HepG2 (cell line): ENCODE data around the gene MED15. TPM values are rescaled to one million over a fixed set of nuclear protein-coding genes. Genes with fewer than 3 reads are reported as not detected.

Experiments
- AHDC1 ChIP-seq: sonication (generic); formaldehyde crosslinking; IDR thresholded peaks from 2 replicates; pipeline ENCODE4 v1.5.1; 2020; ENCODE audit warnings: mild to moderate bottlenecking, missing genetic modification reagents, borderline replicate concordance
- ATF7 ChIP-seq, 2 experiments: fragments of 450-650 bp in 1 of 2; sonication (generic) in 1 of 2; formaldehyde crosslinking in 1 of 2; IDR thresholded peaks; 2 replicates each; pipeline versions ENCODE4 v1.4.0 to v1.6.1; 2016 to 2020; ENCODE audit warnings: antibody characterized with exemption in 1 of 2, mild to moderate bottlenecking in 1 of 2, missing genetic modification reagents in 1 of 2
- BRCA1 ChIP-seq: sonication (generic); formaldehyde crosslinking; IDR thresholded peaks from 2 replicates; pipeline ENCODE4 v1.4.0; 2020; ENCODE audit warnings: missing genetic modification reagents
- MTF1 ChIP-seq: sonication (generic); formaldehyde crosslinking; IDR thresholded peaks from 2 replicates; pipeline ENCODE4 v1.5.0; 2020; ENCODE audit warnings: missing genetic modification reagents
- NCOA1 ChIP-seq: sonication (generic); formaldehyde crosslinking; IDR thresholded peaks from 2 replicates; pipeline ENCODE4 v1.9.0; 2021; ENCODE audit warnings: missing genetic modification reagents
- NFE2L1 ChIP-seq: sonication (generic); formaldehyde crosslinking; IDR thresholded peaks from 2 replicates; pipeline ENCODE4 v1.4.0; 2020; ENCODE audit warnings: missing genetic modification reagents, mild to moderate bottlenecking, borderline replicate concordance
- NRL ChIP-seq: sonication (generic); formaldehyde crosslinking; IDR thresholded peaks from 2 replicates; pipeline ENCODE4 v1.5.0; 2020; ENCODE audit warnings: missing genetic modification reagents, mild to moderate bottlenecking, moderate library complexity, borderline replicate concordance
- SKI ChIP-seq: fragments of 450-650 bp; IDR thresholded peaks from one replicate; pipeline ENCODE4 v1.6.1; 2018; ENCODE audit warnings: mild to moderate bottlenecking; ENCODE audit not compliant: partially characterized antibody
- TFE3 ChIP-seq: IDR thresholded peaks from 2 replicates; pipeline ENCODE4 v1.6.1; 2016
- WIZ ChIP-seq: sonication (generic); formaldehyde crosslinking; IDR thresholded peaks from 2 replicates; pipeline ENCODE4 v1.5.1; 2020; ENCODE audit warnings: mild to moderate bottlenecking, missing genetic modification reagents
- ZGPAT ChIP-seq: IDR thresholded peaks from 2 replicates; pipeline ENCODE4 v1.6.1; 2016; ENCODE audit warnings: mild to moderate bottlenecking
- ZNF124 ChIP-seq: sonication (generic); formaldehyde crosslinking; IDR thresholded peaks from 2 replicates; pipeline ENCODE4 v1.4.0; 2020; ENCODE audit warnings: missing genetic modification reagents
- ZNF646 ChIP-seq: sonication (generic); formaldehyde crosslinking; IDR thresholded peaks from 2 replicates; pipeline ENCODE4 v1.9.0; 2021; ENCODE audit warnings: mild to moderate bottlenecking, missing genetic modification reagents
- polyA plus RNA-seq, 8 experiments: library from polyadenylated mRNA; depleted of rRNA in 3 of 8; stranded (reverse) in 7 of 8; unstranded in 1 of 8; fragments of >200 nt; fragmentation: Illumina TruSeq in 4 of 8; extraction: Trizol in 4 of 8; gene quantifications; 2 replicates each; pipeline versions ENCODE4 v1.2.1 to v1.2.3, GENCODE V29; 2011 to 2016; ENCODE audit warnings: low read depth in 4 of 8, missing spikeins in 1 of 8, mixed read lengths in 1 of 8; ENCODE audit not compliant: insufficient read depth in 1 of 8
- total RNA-seq, 5 experiments: library from RNA; depleted of rRNA; stranded (reverse); fragments of >200 nt; fragmentation: Illumina TruSeq; extraction: Trizol; gene quantifications; 2 replicates each; pipeline ENCODE4 v1.2.3, GENCODE V29; 2016; ENCODE audit warnings: low read depth in 1 of 5

MED15 gene
- total and polyA plus RNA-seq, 2 of the 13 experiments (the other 11 are each of a cell fraction or from before 2014, with no cell fraction given): 14.3 to 27.0 TPM

GRCh38 chr22:20507253-20508066, at the start of gene MED15 (continued):
- peak; percentile 78 for TF ChIP-seq TFE3
- TF ChIP-seq NCOA1: no peak
- TF ChIP-seq NFE2L1 (CRISPR knock-in tag): no peak
- TF ChIP-seq BRCA1 (CRISPR knock-in tag): peak; percentile 82
- peak; percentile 72; the same call in 1 of the 2 replicates for TF ChIP-seq WIZ (CRISPR knock-in tag)
- peak; percentile 76 for TF ChIP-seq ZNF124 (CRISPR knock-in tag)
- no peak for TF ChIP-seq AHDC1 (CRISPR knock-in tag)
- TF ChIP-seq ZNF646: no peak; the same call in 1 of the 2 replicates
- TF ChIP-seq SKI: peak; percentile 37
- no peak for TF ChIP-seq MTF1 (CRISPR knock-in tag)
- TF ChIP-seq ATF7 (IDR thresholded peaks at IDR 0.05): no peak
- peak; percentile 69; the same call in 1 of the 2 replicates for TF ChIP-seq ATF7 (CRISPR knock-in tag; IDR thresholded peaks at IDR 0.05)
- TF ChIP-seq ZGPAT (CRISPR knock-in tag): peak; percentile 89
- TF ChIP-seq NRL (CRISPR knock-in tag): no peak; the same call in 1 of the 2 replicates
